HepG2 (cell line): ENCODE results near the gene SLC38A9. TPM values are rescaled to one million over a fixed set of nuclear protein-coding genes. Genes with fewer than 3 reads are reported as not detected.
"Not testable (repeated sequence)": the region's sequence is repeated elsewhere in the genome, so short reads cannot be mapped to it uniquely, and the experiment has no call there.

Source experiments
- ATAC-seq: fragments of 200-7000 bp; cut with Tn5 transposase; 3 replicates; pipeline ENCODE4 v1.9.1; 2020; ENCODE audit warnings: mild to moderate bottlenecking, moderate library complexity
- BruUV-seq: library from RNA; stranded (reverse); fragments of 400-500 nt; replicated peaks from 2 replicates; lab custom pipeline; 2021; lab: Mats Ljungman, UMichigan
- CTCF ChIA-PET: fragments of 300-600 bp; formaldehyde crosslinking; extraction: SDS; loops from one replicate; lab custom pipeline; 2021; ENCODE audit warnings: low total read pairs, inconsistent platforms, low intra/inter-chr PET ratio; lab: Yijun Ruan, JAX
- POLR2A ChIA-PET: fragments of 350-600 bp; sonication (Branson Sonifier 250); formaldehyde crosslinking; loops from one replicate; lab custom pipeline; 2020; ENCODE audit warnings: antibody characterized with exemption, inconsistent platforms; lab: Yijun Ruan, JAX
- DNase-seq: peaks from one replicate; pipeline ENCODE4 v3.0.0-alpha.2; 2015; ENCODE audit warnings: low spot score
- FAIRE-seq: peaks from 3 replicates; lab custom pipeline; 2011; peaks lifted over from hg19 to GRCh38; lab: Jason Lieb, UNC
- H2AFZ ChIP-seq: one replicate; pipeline ENCODE4 v1.6.1; 2011; ENCODE audit warnings: low read length, inconsistent platforms
- H3K27ac ChIP-seq: fragments of 300-600 bp; 3 replicates; pipeline ENCODE4 v1.8.0; 2011; ENCODE audit warnings: mixed run types, mild to moderate bottlenecking, mixed read lengths, low read length, inconsistent platforms; ENCODE audit not compliant: insufficient read depth; ENCODE audit errors: extremely low read length
- H3K27me3 ChIP-seq, 2 experiments: fragments of 200-600 bp in 1 of 2; 2 replicates in 1 of 2; 3 replicates in 1 of 2; pipeline versions ENCODE4 v1.6.0 to v1.8.0; 2011; ENCODE audit warnings: low read length in 2 of 2, mild to moderate bottlenecking in 2 of 2, moderate library complexity in 2 of 2, inconsistent platforms in 1 of 2; ENCODE audit not compliant: insufficient read depth in 2 of 2, control insufficient read depth in 1 of 2
- H3K36me3 ChIP-seq, 2 experiments: fragments of 200-600 bp in 1 of 2; replicated peaks in 1 of 2; 2 replicates in 1 of 2; 3 replicates in 1 of 2; pipeline versions ENCODE4 v1.5.1 to v1.8.0; 2011; ENCODE audit warnings: low read length in 2 of 2, inconsistent platforms in 1 of 2; ENCODE audit not compliant: insufficient read depth in 2 of 2, control insufficient read depth in 1 of 2
- H3K4me1 ChIP-seq: 2 replicates; pipeline ENCODE4 v1.5.1; 2012; ENCODE audit warnings: low read length, inconsistent platforms; ENCODE audit not compliant: insufficient read depth
- H3K4me2 ChIP-seq: 2 replicates; pipeline ENCODE4 v1.6.0; 2011; ENCODE audit warnings: low read depth, low read length, inconsistent platforms
- H3K4me3 ChIP-seq, 3 experiments: fragments of 200-600 bp in 1 of 3; sonication (generic), shearing (Covaris generic) in 1 of 3; replicated peaks in 1 of 3; 2 replicates each; pipeline ENCODE4 v1.5.1; 2011 to 2016; ENCODE audit warnings: low read length in 3 of 3, inconsistent platforms in 2 of 3, low read depth in 2 of 3, mild to moderate bottlenecking in 2 of 3, control low read depth in 1 of 3, mixed read lengths in 1 of 3; ENCODE audit not compliant: insufficient read depth in 1 of 3
- H3K79me2 ChIP-seq: one replicate; pipeline ENCODE4 v1.6.1; 2011; ENCODE audit warnings: low read length, inconsistent platforms; ENCODE audit not compliant: insufficient read depth
- H3K9ac ChIP-seq: 2 replicates; pipeline ENCODE4 v1.6.0; 2011; ENCODE audit warnings: mild to moderate bottlenecking, low read depth, low read length, inconsistent platforms; ENCODE audit not compliant: insufficient read depth
- H3K9me3 ChIP-seq: 2 replicates; pipeline ENCODE4 v1.5.1; 2012; ENCODE audit warnings: mild to moderate bottlenecking, low read length
- H4K20me1 ChIP-seq: 2 replicates; pipeline ENCODE4 v1.6.0; 2011; ENCODE audit warnings: inconsistent platforms, mild to moderate bottlenecking, low read length, moderate library complexity; ENCODE audit not compliant: insufficient read depth
- CCDC6 ChIP-seq: sonication (generic); formaldehyde crosslinking; IDR thresholded peaks from 2 replicates; pipeline ENCODE4 v1.8.1; 2022; ENCODE audit warnings: mild to moderate bottlenecking, missing genetic modification reagents, moderate library complexity
- FOSL2 ChIP-seq: sonication (generic); formaldehyde crosslinking; IDR thresholded peaks from 2 replicates; pipeline ENCODE4 v1.4.0; 2020; ENCODE audit warnings: missing genetic modification reagents
- HCFC1 ChIP-seq: fragments of 150-350 bp; IDR thresholded peaks from 2 replicates; pipeline ENCODE4 v1.6.1; 2014; ENCODE audit warnings: low read depth, low read length
- IRX3 ChIP-seq: sonication (generic); formaldehyde crosslinking; IDR thresholded peaks from 2 replicates; pipeline ENCODE4 v1.8.1; 2023; ENCODE audit warnings: mild to moderate bottlenecking, low read depth, missing genetic modification reagents, borderline replicate concordance
- NFIB ChIP-seq: sonication (generic); formaldehyde crosslinking; IDR thresholded peaks from 2 replicates; pipeline ENCODE4 v1.9.0; 2021; ENCODE audit warnings: missing genetic modification reagents, mild to moderate bottlenecking, borderline replicate concordance
- YEATS4 ChIP-seq: sonication (generic); formaldehyde crosslinking; IDR thresholded peaks from 2 replicates; pipeline ENCODE4 v1.4.0; 2020; ENCODE audit warnings: missing genetic modification reagents, borderline replicate concordance
- ZNF552 ChIP-seq: sonication (generic); formaldehyde crosslinking; IDR thresholded peaks from 2 replicates; pipeline ENCODE4 v1.9.0; 2022; ENCODE audit warnings: missing genetic modification reagents, mild to moderate bottlenecking, borderline replicate concordance
- ZNF589 ChIP-seq: sonication (generic); formaldehyde crosslinking; conservative IDR thresholded peaks from 2 replicates; pipeline ENCODE4 v1.8.0; 2022; ENCODE audit warnings: mild to moderate bottlenecking, moderate library complexity, missing genetic modification reagents
- ZNF747 ChIP-seq: sonication (generic); formaldehyde crosslinking; IDR thresholded peaks from 2 replicates; pipeline ENCODE4 v1.8.1; 2023; ENCODE audit warnings: missing genetic modification reagents, mild to moderate bottlenecking, borderline replicate concordance
- WGBS: methylation state at CpG from one replicate; pipeline ENCODE4 v1.1.6; 2017; ENCODE audit warnings: low lambda C conversion rate; 5-methylcytosine and 5-hydroxymethylcytosine counted together
- in situ Hi-C: cut with HindIII; loops from 2 replicates; pipeline ENCODE4 v1.10.0; 2017; ENCODE audit warnings: low pct_unique_long_range_greater_than_20kb; ENCODE audit not compliant: extremely low pct_ligation_motif_present
- intact Hi-C: fragments of 100-400 bp; cut with micrococcal nuclease; formaldehyde crosslinking; loops from one replicate; pipeline ENCODE4 v1.10.0; 2022; ENCODE audit not compliant: unreplicated experiment
- polyA plus RNA-seq, 8 experiments: library from polyadenylated mRNA; depleted of rRNA in 3 of 8; stranded (reverse) in 7 of 8; unstranded in 1 of 8; fragments of >200 nt; fragmentation: Illumina TruSeq in 4 of 8; extraction: Trizol in 4 of 8; gene quantifications; 2 replicates each; pipeline versions ENCODE4 v1.2.1 to v1.2.3, GENCODE V29; 2011 to 2016; ENCODE audit warnings: low read depth in 4 of 8, missing spikeins in 1 of 8, mixed read lengths in 1 of 8; ENCODE audit not compliant: insufficient read depth in 1 of 8
- total RNA-seq, 5 experiments: library from RNA; depleted of rRNA; stranded (reverse); fragments of >200 nt; fragmentation: Illumina TruSeq; extraction: Trizol; gene quantifications; 2 replicates each; pipeline ENCODE4 v1.2.3, GENCODE V29; 2016; ENCODE audit warnings: low read depth in 1 of 5
- TF ChIP-seq, protein P1 (sequence below): sonication (generic); formaldehyde crosslinking; IDR thresholded peaks from 2 replicates; pipeline ENCODE4 v1.5.1; 2020; ENCODE audit warnings: mild to moderate bottlenecking, moderate library complexity, missing genetic modification reagents
- TF ChIP-seq, protein P2 (sequence below): sonication (generic); formaldehyde crosslinking; IDR thresholded peaks from 2 replicates; pipeline ENCODE4 v1.5.0; 2020; ENCODE audit warnings: mild to moderate bottlenecking, missing genetic modification reagents, borderline replicate concordance

SLC38A9 gene
- total and polyA plus RNA-seq, 2 of the 13 experiments (the other 11 are each of a cell fraction or from before 2014, with no cell fraction given) = 19.3 to 36.0 TPM

DNA sequence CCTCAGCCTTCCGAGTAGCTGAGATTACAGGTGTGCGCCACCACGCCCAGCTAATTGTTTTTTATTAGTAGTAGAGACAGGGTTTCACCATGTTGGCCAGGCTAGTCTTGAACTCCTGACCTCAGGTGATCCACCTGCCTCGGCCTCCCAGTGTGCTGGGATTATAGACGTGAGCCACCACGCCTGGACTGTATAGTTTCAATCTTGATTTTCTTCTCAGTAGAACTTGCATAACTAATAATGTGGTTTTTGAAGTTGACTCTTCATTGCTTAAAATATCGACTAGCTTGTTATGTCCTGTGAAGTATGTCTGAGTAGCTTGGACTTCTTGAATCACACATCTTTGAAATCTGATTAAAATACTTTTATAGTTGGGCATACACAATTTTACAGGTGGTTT lies 49.6 kb upstream of the SLC38A9 start:
- 49% methylated on average over 7 of the region's 7 CpGs for WGBS
- H2AFZ ChIP-seq = not testable (repeated sequence)

DNA sequence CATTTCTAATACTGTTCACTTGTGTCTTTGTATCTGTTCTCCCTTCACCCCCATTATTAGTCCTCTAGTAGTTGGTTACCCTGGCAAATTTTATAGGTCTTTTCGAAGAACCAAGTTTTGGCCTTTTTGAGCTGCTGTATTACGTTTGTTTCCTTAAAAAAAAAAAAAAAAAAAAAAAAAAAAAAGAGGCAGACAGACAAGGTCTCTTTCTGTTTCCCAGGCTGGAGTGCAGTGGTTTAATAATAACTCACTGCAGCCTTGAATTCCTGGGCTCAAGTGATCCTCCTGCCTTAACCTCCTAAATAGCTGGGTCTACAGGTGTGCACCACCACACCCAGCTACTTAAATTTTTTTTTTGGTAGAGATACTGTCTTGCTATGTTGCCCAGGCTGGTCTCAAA lies 46.6 kb upstream of the SLC38A9 start:
- intact Hi-C loops (no loop called here), in situ Hi-C loops (no loop called here)
- H3K4me1 ChIP-seq = no peaks in the 10 kb centered on the region
- no peak for FAIRE-seq
- TF ChIP-seq ZNF552 (no peak), CCDC6 (CRISPR knock-in tag) (no peak), HCFC1 (no peak), FOSL2 (CRISPR knock-in tag) (no peak), IRX3 (CRISPR knock-in tag) (no peak), YEATS4 (no peak), NFIB (no peak), ZNF589 (CRISPR knock-in tag) (no peak), ZNF747 (CRISPR knock-in tag) (no peak)
- TF ChIP-seq, protein P1, sequence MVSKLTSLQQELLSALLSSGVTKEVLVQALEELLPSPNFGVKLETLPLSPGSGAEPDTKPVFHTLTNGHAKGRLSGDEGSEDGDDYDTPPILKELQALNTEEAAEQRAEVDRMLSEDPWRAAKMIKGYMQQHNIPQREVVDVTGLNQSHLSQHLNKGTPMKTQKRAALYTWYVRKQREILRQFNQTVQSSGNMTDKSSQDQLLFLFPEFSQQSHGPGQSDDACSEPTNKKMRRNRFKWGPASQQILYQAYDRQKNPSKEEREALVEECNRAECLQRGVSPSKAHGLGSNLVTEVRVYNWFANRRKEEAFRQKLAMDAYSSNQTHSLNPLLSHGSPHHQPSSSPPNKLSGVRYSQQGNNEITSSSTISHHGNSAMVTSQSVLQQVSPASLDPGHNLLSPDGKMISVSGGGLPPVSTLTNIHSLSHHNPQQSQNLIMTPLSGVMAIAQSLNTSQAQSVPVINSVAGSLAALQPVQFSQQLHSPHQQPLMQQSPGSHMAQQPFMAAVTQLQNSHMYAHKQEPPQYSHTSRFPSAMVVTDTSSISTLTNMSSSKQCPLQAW (CRISPR knock-in tag) = no peak
- TF ChIP-seq, protein P2, sequence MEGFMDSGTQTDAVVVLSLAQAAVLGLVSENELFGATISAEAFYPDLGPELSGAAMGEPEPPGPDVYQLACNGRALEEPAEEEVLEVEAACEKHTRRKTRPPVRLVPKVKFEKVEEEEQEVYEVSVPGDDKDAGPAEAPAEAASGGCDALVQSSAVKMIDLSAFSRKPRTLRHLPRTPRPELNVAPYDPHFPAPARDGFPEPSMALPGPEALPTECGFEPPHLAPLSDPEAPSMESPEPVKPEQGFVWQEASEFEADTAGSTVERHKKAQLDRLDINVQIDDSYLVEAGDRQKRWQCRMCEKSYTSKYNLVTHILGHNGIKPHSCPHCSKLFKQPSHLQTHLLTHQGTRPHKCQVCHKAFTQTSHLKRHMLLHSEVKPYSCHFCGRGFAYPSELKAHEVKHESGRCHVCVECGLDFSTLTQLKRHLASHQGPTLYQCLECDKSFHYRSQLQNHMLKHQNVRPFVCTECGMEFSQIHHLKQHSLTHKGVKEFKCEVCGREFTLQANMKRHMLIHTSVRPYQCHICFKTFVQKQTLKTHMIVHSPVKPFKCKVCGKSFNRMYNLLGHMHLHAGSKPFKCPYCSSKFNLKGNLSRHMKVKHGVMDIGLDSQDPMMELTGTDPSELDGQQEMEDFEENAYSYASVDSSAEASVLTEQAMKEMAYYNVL (CRISPR knock-in tag) = no peak
- no peaks in the 10 kb centered on the region for H3K9me3 ChIP-seq
- H3K27ac ChIP-seq = no peak overlapping the region
- WGBS = 2% methylated on average over 2 of the region's 2 CpGs
- H3K9ac ChIP-seq = no peak overlapping the region
- POLR2A ChIA-PET = no interaction called here
- no peak overlapping the region for H2AFZ ChIP-seq
- no peak for ATAC-seq
- no peak for DNase-seq
- CTCF ChIA-PET = no interaction called here
- BruUV-seq = no TSS peak
- H3K79me2 ChIP-seq = no peaks in the 10 kb centered on the region
- no peaks in the 10 kb centered on the region for H4K20me1 ChIP-seq
- H3K36me3 ChIP-seq = no peaks in the 10 kb centered on the region
- H3K4me2 ChIP-seq = no peak overlapping the region
- H3K4me3 ChIP-seq = no peak overlapping the region
- H3K27me3 ChIP-seq = no peaks in the 10 kb centered on the region

More for the DNA sequence above, 49.6 kb upstream of the SLC38A9 start:
- ATAC-seq, H3K27me3 ChIP-seq, H3K4me1 ChIP-seq, FAIRE-seq, BruUV-seq, H3K4me3 ChIP-seq, H3K4me2 ChIP-seq, DNase-seq, H3K79me2 ChIP-seq, H3K27ac ChIP-seq, intact Hi-C loops, POLR2A ChIA-PET, H4K20me1 ChIP-seq, in situ Hi-C loops, H3K9me3 ChIP-seq, H3K9ac ChIP-seq, CTCF ChIA-PET, H3K36me3 ChIP-seq: not testable (repeated sequence)
